C4-2B (cell line): Measurements from ENCODE around the gene PAX9.

Experiments used
- ZFX ChIP-seq: fragments of 450-650 bp; IDR thresholded peaks from 2 replicates; pipeline ENCODE4 v1.6.1; 2017
- TF ChIP-seq, protein P1 (sequence below): fragments of 450-650 bp; conservative IDR thresholded peaks from 2 replicates; pipeline ENCODE4 v1.5.1; 2017; ENCODE audit warnings: mild to moderate bottlenecking

DNA sequence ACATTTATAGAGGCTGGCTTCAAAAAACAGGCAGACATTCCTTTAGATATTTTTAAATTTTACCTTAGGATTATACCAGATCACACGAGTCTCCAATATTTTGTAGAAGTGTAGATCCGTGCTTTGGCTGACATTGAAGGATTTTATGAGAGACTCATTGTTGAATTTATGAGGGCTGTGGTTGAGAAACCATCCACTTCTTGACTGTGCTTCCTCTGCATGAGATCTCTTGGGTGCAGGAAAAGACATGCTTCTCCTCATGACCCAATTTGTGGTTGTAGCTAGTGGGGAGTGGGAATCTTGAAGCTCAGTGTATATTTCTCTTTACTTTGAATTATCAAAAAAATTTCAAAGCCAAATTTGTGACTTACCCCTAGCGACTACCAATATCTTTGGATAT, 42.5 kb upstream of the PAX9 start:
- TF ChIP-seq, protein P1, sequence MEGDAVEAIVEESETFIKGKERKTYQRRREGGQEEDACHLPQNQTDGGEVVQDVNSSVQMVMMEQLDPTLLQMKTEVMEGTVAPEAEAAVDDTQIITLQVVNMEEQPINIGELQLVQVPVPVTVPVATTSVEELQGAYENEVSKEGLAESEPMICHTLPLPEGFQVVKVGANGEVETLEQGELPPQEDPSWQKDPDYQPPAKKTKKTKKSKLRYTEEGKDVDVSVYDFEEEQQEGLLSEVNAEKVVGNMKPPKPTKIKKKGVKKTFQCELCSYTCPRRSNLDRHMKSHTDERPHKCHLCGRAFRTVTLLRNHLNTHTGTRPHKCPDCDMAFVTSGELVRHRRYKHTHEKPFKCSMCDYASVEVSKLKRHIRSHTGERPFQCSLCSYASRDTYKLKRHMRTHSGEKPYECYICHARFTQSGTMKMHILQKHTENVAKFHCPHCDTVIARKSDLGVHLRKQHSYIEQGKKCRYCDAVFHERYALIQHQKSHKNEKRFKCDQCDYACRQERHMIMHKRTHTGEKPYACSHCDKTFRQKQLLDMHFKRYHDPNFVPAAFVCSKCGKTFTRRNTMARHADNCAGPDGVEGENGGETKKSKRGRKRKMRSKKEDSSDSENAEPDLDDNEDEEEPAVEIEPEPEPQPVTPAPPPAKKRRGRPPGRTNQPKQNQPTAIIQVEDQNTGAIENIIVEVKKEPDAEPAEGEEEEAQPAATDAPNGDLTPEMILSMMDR = no peak
- TF ChIP-seq ZFX = no peak
